HEK293 (cell line): Measurements from ENCODE around the gene NAT10.

Experiments used
- CTCF ChIA-PET: fragments of 350-600 bp; formaldehyde crosslinking; extraction: SDS; loops from one replicate; lab custom pipeline; 2021; ENCODE audit warnings: antibody characterized with exemption; lab: Yijun Ruan, JAX
- POLR2A ChIA-PET: fragments of 300-600 bp; formaldehyde crosslinking; extraction: SDS; loops from one replicate; lab custom pipeline; 2020; ENCODE audit warnings: antibody characterized with exemption, inconsistent platforms; lab: Yijun Ruan, JAX
- H3K27ac ChIP-seq: fragments of 200-500 bp; sonication (Bioruptor generic); 2 replicates; pipeline ENCODE4 v1.5.1; 2014; ENCODE audit warnings: low read depth, low read length, control low read depth, inconsistent platforms; ENCODE audit errors: extremely low read depth
- H3K36me3 ChIP-seq, 2 experiments: fragments of 200-500 bp in 1 of 2; sonication (Bioruptor generic) in 1 of 2; 1 replicate in 1 of 2; 2 replicates in 1 of 2; pipeline ENCODE4 v1.5.1; 2014 to 2017; ENCODE audit warnings: inconsistent platforms in 2 of 2, low read length in 2 of 2; ENCODE audit not compliant: control insufficient read depth in 2 of 2, insufficient read depth in 1 of 2
- H3K4me1 ChIP-seq: fragments of 200-500 bp; sonication (Bioruptor generic); 2 replicates; pipeline ENCODE4 v1.5.1; 2014; ENCODE audit warnings: mild to moderate bottlenecking, low read length, inconsistent platforms; ENCODE audit not compliant: control insufficient read depth, insufficient read depth
- H3K4me3 ChIP-seq: 2 replicates; pipeline ENCODE4 v1.5.1; 2011; ENCODE audit warnings: low read depth, mild to moderate bottlenecking, control low read depth, low read length, moderate library complexity
- H3K9me3 ChIP-seq: fragments of 200-500 bp; sonication (Bioruptor generic); 2 replicates; pipeline ENCODE4 v1.5.1; 2014; ENCODE audit warnings: low read depth, low read length, inconsistent platforms; ENCODE audit not compliant: control insufficient read depth, insufficient read depth
- FEZF1 ChIP-seq: fragments of 450-650 bp; formaldehyde crosslinking; IDR thresholded peaks from 2 replicates; pipeline ENCODE4 v1.5.1; 2016; ENCODE audit warnings: missing biosample characterization, missing genetic modification characterization
- GLIS1 ChIP-seq: fragments of 450-650 bp; formaldehyde crosslinking; IDR thresholded peaks from 2 replicates; pipeline ENCODE4 v1.5.1; 2016; ENCODE audit warnings: missing biosample characterization, missing genetic modification characterization
- IKZF3 ChIP-seq: fragments of 450-650 bp; IDR thresholded peaks from 2 replicates; pipeline ENCODE4 v1.5.0; 2018; ENCODE audit warnings: missing biosample characterization, mild to moderate bottlenecking, missing genetic modification characterization, moderate library complexity
- SCRT1 ChIP-seq: fragments of 450-650 bp; formaldehyde crosslinking; IDR thresholded peaks from 2 replicates; pipeline ENCODE4 v1.5.1; 2016; ENCODE audit warnings: missing biosample characterization, missing genetic modification characterization, borderline replicate concordance
- ZBTB17 ChIP-seq: fragments of 450-650 bp; formaldehyde crosslinking; IDR thresholded peaks from 2 replicates; pipeline ENCODE4 v1.5.1; 2016; ENCODE audit warnings: missing biosample characterization, missing genetic modification characterization
- ZBTB8A ChIP-seq: fragments of 450-650 bp; formaldehyde crosslinking; IDR thresholded peaks from 2 replicates; pipeline ENCODE4 v1.5.1; 2016; ENCODE audit warnings: missing biosample characterization, missing genetic modification characterization
- ZEB2 ChIP-seq: fragments of 450-650 bp; formaldehyde crosslinking; IDR thresholded peaks from 2 replicates; pipeline ENCODE4 v1.5.1; 2016; ENCODE audit warnings: missing biosample characterization, missing genetic modification characterization
- ZNF24 ChIP-seq: fragments of 450-650 bp; formaldehyde crosslinking; IDR thresholded peaks from 2 replicates; pipeline ENCODE4 v1.5.1; 2016; ENCODE audit warnings: missing biosample characterization, missing genetic modification characterization
- ZNF394 ChIP-seq: fragments of 450-650 bp; formaldehyde crosslinking; IDR thresholded peaks from 2 replicates; pipeline ENCODE4 v1.5.1; 2016; ENCODE audit warnings: missing biosample characterization, missing genetic modification characterization, mild to moderate bottlenecking, moderate library complexity, borderline replicate concordance
- ZNF548 ChIP-seq: fragments of 450-650 bp; formaldehyde crosslinking; IDR thresholded peaks from 2 replicates; pipeline ENCODE4 v1.5.1; 2016; ENCODE audit warnings: missing biosample characterization, missing genetic modification characterization
- ZNF624 ChIP-seq: fragments of 450-650 bp; formaldehyde crosslinking; IDR thresholded peaks from 2 replicates; pipeline ENCODE4 v1.5.1; 2017; ENCODE audit warnings: missing biosample characterization, missing genetic modification characterization
- ZNF629 ChIP-seq: fragments of 450-650 bp; formaldehyde crosslinking; IDR thresholded peaks from 2 replicates; pipeline ENCODE4 v1.5.1; 2017; ENCODE audit warnings: missing biosample characterization, missing genetic modification characterization
- ZNF639 ChIP-seq: fragments of 450-650 bp; formaldehyde crosslinking; IDR thresholded peaks from 2 replicates; pipeline ENCODE4 v1.5.1; 2016; ENCODE audit warnings: missing biosample characterization, missing genetic modification characterization
- ZNF660 ChIP-seq: fragments of 450-650 bp; IDR thresholded peaks from 2 replicates; pipeline ENCODE4 v1.5.1; 2018; ENCODE audit warnings: missing biosample characterization, mild to moderate bottlenecking, missing genetic modification characterization
- ZNF692 ChIP-seq: fragments of 450-650 bp; formaldehyde crosslinking; IDR thresholded peaks from 2 replicates; pipeline ENCODE4 v1.5.1; 2016; ENCODE audit warnings: missing biosample characterization, missing genetic modification characterization
- ZNF776 ChIP-seq: fragments of 450-650 bp; formaldehyde crosslinking; IDR thresholded peaks from 2 replicates; pipeline ENCODE4 v1.5.0; 2017; ENCODE audit warnings: missing biosample characterization, missing genetic modification characterization, borderline replicate concordance
- ZNF785 ChIP-seq: fragments of 450-650 bp; formaldehyde crosslinking; IDR thresholded peaks from 2 replicates; pipeline ENCODE4 v1.5.1; 2016; ENCODE audit warnings: missing biosample characterization, missing genetic modification characterization
- ZSCAN18 ChIP-seq: fragments of 450-650 bp; formaldehyde crosslinking; IDR thresholded peaks from 2 replicates; pipeline ENCODE4 v1.5.1; 2016; ENCODE audit warnings: missing biosample characterization, missing genetic modification characterization

The NAT10 gene

GRCh38 chr11:34176751-34177209 is 71.4 kb downstream of the NAT10 start:
- Histone ChIP-seq H3K27ac (no peak overlapping the region), H3K36me3 (peaks cover 0 to 3% of the 10 kb centered on the region in 2 experiments; a peak in 1 of 3 replicates), H3K4me1 (no peaks in the 10 kb centered on the region), H3K4me3 (no peak overlapping the region), H3K9me3 (no peaks in the 10 kb centered on the region)
- POLR2A ChIA-PET: interaction anchor here (5.1 kb wide), 1 partner anchor 180 kb away, joined by 65 read pairs; the partner anchor contains the start of gene ABTB2
- CTCF ChIA-PET: interaction anchor here (0.6 to 1.5 kb wide), 5 partner anchors 144 to 184 kb away, joined by 3 to 6 read pairs (median 4); no protein-coding TSS in a partner anchor
- TF ChIP-seq ZNF692 (tag by site-specific recombination) (no peak), GLIS1 (tag by site-specific recombination) (peak; percentile 44; the same call in 1 of the 2 replicates)

GRCh38 chr11:34178209-34178821 is 72.9 kb downstream of the NAT10 start:
- no peak overlapping the region for H3K4me3 ChIP-seq
- no peaks in the 10 kb centered on the region for H3K9me3 ChIP-seq
- H3K27ac ChIP-seq: no peak overlapping the region
- H3K36me3 ChIP-seq: no peaks in the 10 kb centered on the region
- POLR2A ChIA-PET: interaction anchor here (2.3 kb wide), 1 partner anchor 179 kb away, joined by 8 read pairs; the partner anchor contains the start of gene ABTB2
- H3K4me1 ChIP-seq: no peaks in the 10 kb centered on the region
- TF ChIP-seq ZNF548 (tag by site-specific recombination): no peak
- TF ChIP-seq ZSCAN18 (tag by site-specific recombination): no peak
- TF ChIP-seq ZNF776 (tag by site-specific recombination): no peak
- TF ChIP-seq ZEB2 (tag by site-specific recombination): no peak
- no peak for TF ChIP-seq ZNF624 (tag by site-specific recombination)
- no peak for TF ChIP-seq FEZF1 (tag by site-specific recombination)
- no peak for TF ChIP-seq ZNF660
- no peak for TF ChIP-seq ZNF629 (tag by site-specific recombination)
- no peak for TF ChIP-seq ZBTB17 (tag by site-specific recombination)
- no peak for TF ChIP-seq ZNF785 (tag by site-specific recombination)
- no peak for TF ChIP-seq SCRT1 (tag by site-specific recombination)
- no peak for TF ChIP-seq ZNF639 (tag by site-specific recombination)
- TF ChIP-seq ZNF24 (tag by site-specific recombination): no peak
- no peak for TF ChIP-seq ZBTB8A (tag by site-specific recombination)
- no peak for TF ChIP-seq ZNF394 (tag by site-specific recombination)
- TF ChIP-seq IKZF3 (tag by site-specific recombination): no peak
- CTCF ChIA-PET: interaction anchor here (0.6 to 1.8 kb wide), 4 partner anchors 179 to 315 kb away, joined by 3 to 8 read pairs (median 4); partner anchors contain the start of gene ABTB2
